Kidney (tissue), 14 donors: ENCODE results near the gene THAP8. TPM values are rescaled to one million over a fixed set of nuclear protein-coding genes. Genes with fewer than 3 reads are reported as not detected.
A peak's percentile ranks its signal among the peaks of the same experiment; 100 is the strongest.
"Not testable (repeated sequence)": the region's sequence is repeated elsewhere in the genome, so short reads cannot be mapped to it uniquely, and the experiment has no call there.

Source experiments
- DNase-seq, 5 donors: peaks; one replicate each; pipeline ENCODE4 v3.0.0-alpha.2; 2013 to 2020
- FAIRE-seq: peaks from 2 replicates; lab custom pipeline; 2012; peaks lifted over from hg19 to GRCh38; lab: Jason Lieb, UNC
- H3K27ac ChIP-seq, 2 donors: one replicate each; pipeline ENCODE4 v1.7.0; 2013; ENCODE audit warnings: low read depth in 2 of 2, low read length in 2 of 2, inconsistent platforms in 1 of 2
- H3K27me3 ChIP-seq: one replicate; pipeline ENCODE4 v1.7.1; 2013; ENCODE audit warnings: low read length, inconsistent platforms; ENCODE audit not compliant: control insufficient read depth, insufficient read depth
- H3K36me3 ChIP-seq, 3 donors: one replicate each; pipeline versions ENCODE4 v1.7.0 to v1.7.1; 2013; ENCODE audit warnings: low read length in 3 of 3, control low read depth in 1 of 3, inconsistent platforms in 1 of 3; ENCODE audit not compliant: insufficient read depth in 3 of 3, control insufficient read depth in 2 of 3
- H3K4me1 ChIP-seq, 3 donors: one replicate each; pipeline versions ENCODE4 v1.7.0 to v1.7.1; 2013; ENCODE audit warnings: low read length in 3 of 3, inconsistent platforms in 1 of 3, low read depth in 1 of 3; ENCODE audit not compliant: control insufficient read depth in 2 of 3, insufficient read depth in 2 of 3
- H3K4me3 ChIP-seq, 3 donors: one replicate each; pipeline versions ENCODE4 v1.7.0 to v1.8.1; 2013; ENCODE audit warnings: low read length in 3 of 3, control low read depth in 1 of 3, inconsistent platforms in 1 of 3
- H3K9ac ChIP-seq, 3 donors: one replicate each; pipeline versions ENCODE4 v1.7.0 to v1.7.1; 2013; ENCODE audit warnings: low read length in 3 of 3, control low read depth in 1 of 3, inconsistent platforms in 1 of 3
- H3K9me3 ChIP-seq, 3 donors: one replicate each; pipeline versions ENCODE4 v1.7.0 to v1.7.1; 2013; ENCODE audit warnings: low read length in 3 of 3, control low read depth in 1 of 3, inconsistent platforms in 1 of 3; ENCODE audit not compliant: control insufficient read depth in 2 of 3, insufficient read depth in 1 of 3
- intact Hi-C: fragments of 100-400 bp; cut with DNase I; formaldehyde crosslinking; loops from one replicate; pipeline ENCODE4 v1.11.1; 2022
- polyA plus RNA-seq: library from polyadenylated mRNA; stranded (reverse); fragments of 350-450 nt; fragmentation: Illumina TruSeq; extraction: RNeasy Lipid Tissue Mini Kit (QIAGEN cat#74804); gene quantifications from one replicate; pipeline ENCODE4 v1.2.3, GENCODE V29; 2014; ENCODE audit warnings: low read depth, low replicate concordance; ENCODE audit not compliant: insufficient read depth
- total RNA-seq: library from RNA; stranded (reverse); fragmentation: NEBNext Ultra II Directional; extraction: Animal tissue kit (Norgen Biotek cat#: 25700); gene quantifications from one replicate; pipeline ENCODE4 v1.2.1, GENCODE V29; 2021
- TF ChIP-seq, protein P1 (sequence below): IDR thresholded peaks from 3 replicates; pipeline ENCODE4 v1.5.1; 2012; ENCODE audit warnings: mild to moderate bottlenecking, moderate library complexity, borderline replicate concordance; ENCODE audit not compliant: insufficient read depth; ENCODE audit errors: extremely low read depth
- donor health status: control.
- donor health status: control.
- donor health status: control.
- donor health status: control.
- donor health status: control.
- donor health status: DM: yes; HTN: yes; CAD: no.
- donor health status: Normal renal cell carcinoma (clear cell type).

The THAP8 gene
- total and polyA plus RNA-seq, 2 donors from 2014 or later = 3.7 to 10.3 TPM

DNA sequence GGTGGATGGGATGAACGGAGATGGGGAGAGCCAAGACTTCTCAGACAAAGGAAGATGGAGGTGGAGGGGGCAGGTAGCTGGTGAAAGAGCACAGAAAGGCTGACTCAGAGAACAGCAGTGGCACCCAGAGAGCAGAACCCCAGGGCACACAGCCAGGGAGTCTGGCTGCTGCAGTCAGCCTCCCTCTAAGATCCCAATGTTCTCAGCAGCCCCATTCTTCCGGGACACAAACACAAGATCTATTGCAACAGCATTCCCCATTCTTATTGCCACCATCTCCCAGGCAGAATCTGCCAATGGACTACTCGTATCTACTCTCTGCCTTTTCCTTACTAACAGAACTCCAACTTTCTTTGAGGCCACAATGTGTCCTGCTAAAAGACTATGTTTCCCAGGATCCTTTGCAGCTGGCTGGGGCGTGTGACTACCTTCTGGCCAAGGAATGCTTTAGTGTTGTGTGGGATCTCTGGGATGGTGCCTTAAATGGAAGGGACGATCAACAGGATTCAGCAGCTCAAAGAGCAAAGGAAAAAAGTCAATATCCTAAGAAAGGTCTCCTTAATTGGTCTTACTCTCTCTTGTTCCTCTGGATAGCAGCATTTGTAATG is 7.5 kb downstream of the THAP8 start:
- H3K27me3 ChIP-seq = no peaks in the 10 kb centered on the region
- DNase-seq = no peak
- no peaks in the 10 kb centered on the region for H3K9me3 ChIP-seq
- H3K27ac ChIP-seq = no peak overlapping the region
- no peak overlapping the region for H3K4me3 ChIP-seq
- H3K9ac ChIP-seq = no peak overlapping the region
- no peak for FAIRE-seq
- peaks cover 0 to 2% (median 0%) of the 10 kb centered on the region in 3 donors for H3K4me1 ChIP-seq
- intact Hi-C loops = no loop called here
- no peaks in the 10 kb centered on the region for H3K36me3 ChIP-seq
- TF ChIP-seq, protein P1, sequence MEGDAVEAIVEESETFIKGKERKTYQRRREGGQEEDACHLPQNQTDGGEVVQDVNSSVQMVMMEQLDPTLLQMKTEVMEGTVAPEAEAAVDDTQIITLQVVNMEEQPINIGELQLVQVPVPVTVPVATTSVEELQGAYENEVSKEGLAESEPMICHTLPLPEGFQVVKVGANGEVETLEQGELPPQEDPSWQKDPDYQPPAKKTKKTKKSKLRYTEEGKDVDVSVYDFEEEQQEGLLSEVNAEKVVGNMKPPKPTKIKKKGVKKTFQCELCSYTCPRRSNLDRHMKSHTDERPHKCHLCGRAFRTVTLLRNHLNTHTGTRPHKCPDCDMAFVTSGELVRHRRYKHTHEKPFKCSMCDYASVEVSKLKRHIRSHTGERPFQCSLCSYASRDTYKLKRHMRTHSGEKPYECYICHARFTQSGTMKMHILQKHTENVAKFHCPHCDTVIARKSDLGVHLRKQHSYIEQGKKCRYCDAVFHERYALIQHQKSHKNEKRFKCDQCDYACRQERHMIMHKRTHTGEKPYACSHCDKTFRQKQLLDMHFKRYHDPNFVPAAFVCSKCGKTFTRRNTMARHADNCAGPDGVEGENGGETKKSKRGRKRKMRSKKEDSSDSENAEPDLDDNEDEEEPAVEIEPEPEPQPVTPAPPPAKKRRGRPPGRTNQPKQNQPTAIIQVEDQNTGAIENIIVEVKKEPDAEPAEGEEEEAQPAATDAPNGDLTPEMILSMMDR = no peak

DNA sequence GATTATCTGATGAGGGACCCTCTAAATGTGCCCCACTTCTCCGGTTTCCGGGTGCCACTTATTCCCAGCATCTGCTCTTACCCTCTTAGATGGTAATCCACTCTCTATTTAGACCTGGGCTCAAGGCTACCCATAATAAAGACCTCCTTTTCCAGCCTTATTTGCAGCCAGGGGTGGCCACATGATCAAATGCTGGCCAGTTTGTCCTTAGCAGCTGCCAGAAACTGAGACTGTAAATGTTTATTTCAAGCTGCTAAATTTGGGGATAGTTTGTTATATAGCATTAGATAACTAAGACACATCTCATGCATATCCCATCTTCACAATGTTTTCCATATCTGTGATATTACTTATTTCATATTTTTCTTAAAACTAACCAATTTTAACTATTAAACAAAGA is 10.1 kb downstream of the THAP8 start:
- intact Hi-C loops = no loop called here
- Histone ChIP-seq H3K27me3 (no peaks in the 10 kb centered on the region), H3K36me3 (no peaks in the 10 kb centered on the region), H3K4me1 (peaks cover 0 to 3% (median 0%) of the 10 kb centered on the region in 3 donors), H3K9ac (no peak overlapping the region), H3K27ac (no peak overlapping the region), H3K4me3 (no peak overlapping the region), H3K9me3 (no peaks in the 10 kb centered on the region)
- DNase-seq = no peak
- no peak for FAIRE-seq
- TF ChIP-seq, protein P1 = no peak

DNA sequence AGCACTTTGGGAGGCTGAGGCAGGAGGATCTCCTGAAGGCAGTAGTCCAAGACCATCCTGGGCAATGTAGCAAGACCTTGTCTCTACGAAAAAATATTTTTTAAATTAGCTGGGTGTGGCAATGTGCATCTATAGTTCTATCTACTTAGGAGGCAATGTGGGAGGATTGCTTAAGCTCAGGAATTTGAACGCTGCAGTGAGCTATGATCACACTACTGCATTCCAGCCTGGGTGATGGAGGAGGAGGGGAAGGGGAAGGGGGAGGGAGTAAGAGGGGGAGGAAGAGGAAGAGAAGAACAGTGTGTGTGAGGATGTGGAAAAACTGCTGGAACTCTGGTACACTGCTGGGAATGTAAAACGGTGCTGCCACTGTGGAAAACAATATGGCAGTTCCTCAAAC is 12.3 kb downstream of the THAP8 start:
- Histone ChIP-seq H3K27me3 (no peaks in the 10 kb centered on the region), H3K27ac (no peak overlapping the region), H3K4me3 (peak overlapping the region in 1 of 3 donors; percentile 12), H3K4me1 (peaks cover 0 to 3% (median 0%) of the 10 kb centered on the region in 3 donors), H3K9me3 (no peaks in the 10 kb centered on the region), H3K9ac (no peak overlapping the region), H3K36me3 (no peaks in the 10 kb centered on the region)
- no peak for FAIRE-seq
- peak in 4 of 5 donors; percentile 63 to 89 (median 74) for DNase-seq
- TF ChIP-seq, protein P1 = no peak
- intact Hi-C loops = no loop called here

DNA sequence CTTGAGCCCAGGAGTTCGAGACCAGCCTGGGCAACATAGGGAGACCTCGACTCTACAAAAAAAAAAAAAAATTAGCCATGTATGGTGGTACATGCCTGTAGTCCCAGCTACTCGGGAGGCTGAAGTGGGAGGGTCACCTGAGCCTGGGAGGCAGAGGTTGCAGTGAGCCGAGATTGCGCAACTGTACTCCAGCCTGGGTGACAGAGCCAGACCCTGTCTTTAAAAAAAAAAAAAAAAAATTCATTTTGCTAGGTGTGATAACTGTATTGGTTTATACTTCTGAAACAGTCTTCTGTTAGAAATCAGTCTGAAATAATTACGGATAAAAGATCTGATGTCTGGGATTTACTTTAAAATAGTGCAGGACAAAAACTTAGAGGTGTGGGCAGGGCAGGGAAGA is 13.0 kb downstream of the THAP8 start:
- H3K4me1 ChIP-seq, H3K27me3 ChIP-seq, FAIRE-seq, H3K9ac ChIP-seq, DNase-seq, H3K4me3 ChIP-seq, H3K36me3 ChIP-seq, H3K9me3 ChIP-seq, intact Hi-C loops: not testable (repeated sequence)
- H3K27ac ChIP-seq = peak overlapping the region in 1 of 2 donors; percentile 20
